KBM-7 (cell line): Measurements from ENCODE around the gene GPR108.

Experiments
- DNase-seq: peaks from one replicate; pipeline ENCODE4 v3.0.0-alpha.2; 2015
- in situ Hi-C: fragments of 300-500 bp; cut with MboI; formaldehyde crosslinking; loops from 2 replicates; pipeline ENCODE4 v1.14.3; 2020; ENCODE audit warnings: low sequenced_read_pairs, low pct_unique_long_range_greater_than_20kb, mixed read lengths

Gene GPR108

GRCh38 chr19:6724631-6725492 is 12.5 kb downstream of the GPR108 start:
- DNase-seq = no peak
- in situ Hi-C loops = no loop called here

- in situ Hi-C loops = no loop called here
- DNase-seq = peak; percentile 78
Observed at GRCh38 chr19:6723738-6724137, 13.6 kb downstream of the GPR108 start.

- DNase-seq = peak; percentile 53
- in situ Hi-C loops = no loop called here
Observed at GRCh38 chr19:6723108-6723618, 14.2 kb downstream of the GPR108 start.

- DNase-seq = peak; percentile 71
- in situ Hi-C loops = no loop called here
Observed at GRCh38 chr19:6721773-6722172, 15.6 kb downstream of the GPR108 start.

GRCh38 chr19:6721138-6721474 is 16.3 kb downstream of the GPR108 start:
- DNase-seq = no peak
- in situ Hi-C loops = no loop called here

- DNase-seq = no peak
- in situ Hi-C loops = no loop called here
Observed at GRCh38 chr19:6720369-6721137, 16.8 kb downstream of the GPR108 start, which contains the start of gene C3. Gene C3, minus strand, starts transcription at chr19:6720650. Its CDS starts 61 bp downstream, at chr19:6720589.

- in situ Hi-C loops = no loop called here
- DNase-seq = no peak
Observed at GRCh38 chr19:6719992-6720368, 17.4 kb downstream of the GPR108 start.

GRCh38 chr19:6719540-6719861 is 17.9 kb downstream of the GPR108 start:
- DNase-seq = no peak
- in situ Hi-C loops = no loop called here

GRCh38 chr19:6718741-6719539 is 18.4 kb downstream of the GPR108 start:
- no peak for DNase-seq
- in situ Hi-C loops = no loop called here

- in situ Hi-C loops = no loop called here
- no peak for DNase-seq
Observed at GRCh38 chr19:6718111-6718740, 19.2 kb downstream of the GPR108 start.

GRCh38 chr19:6717441-6717971 is 19.9 kb downstream of the GPR108 start:
- no peak for DNase-seq
- in situ Hi-C loops = no loop called here

- in situ Hi-C loops = no loop called here
- no peak for DNase-seq
Observed at GRCh38 chr19:6717036-6717435, 20.3 kb downstream of the GPR108 start.

GRCh38 chr19:6716610-6716970 is 20.8 kb downstream of the GPR108 start:
- in situ Hi-C loops = no loop called here
- DNase-seq = no peak

GRCh38 chr19:6714749-6715555 is 22.4 kb downstream of the GPR108 start:
- in situ Hi-C loops = no loop called here
- DNase-seq = no peak

- DNase-seq = no peak
- in situ Hi-C loops = no loop called here
Observed at GRCh38 chr19:6713773-6714692, 23.3 kb downstream of the GPR108 start.

GRCh38 chr19:6712692-6713670 is 24.4 kb downstream of the GPR108 start:
- in situ Hi-C loops = no loop called here
- no peak for DNase-seq
